Measurements from ENCODE around the gene RNF214.
A peak's percentile ranks its signal among the peaks of the same experiment; 100 is the strongest.
"Not testable (repeated sequence)": the region's sequence is repeated elsewhere in the genome, so short reads cannot be mapped to it uniquely, and the experiment has no call there.

RNF214 gene

GRCh38 chr11:117232911-117233409, 489 bp downstream of the RNF214 start:
- peak in 1 of 2 experiments; percentile 34 for DNase-seq

- no peak for DNase-seq
Measured at GRCh38 chr11:117238221-117238620, 5.8 kb downstream of the RNF214 start.

- DNase-seq = no peak
Measured at GRCh38 chr11:117239295-117239694, 6.8 kb downstream of the RNF214 start.

GRCh38 chr11:117248341-117248740, 15.9 kb downstream of the RNF214 start:
- DNase-seq = no peak

DNA sequence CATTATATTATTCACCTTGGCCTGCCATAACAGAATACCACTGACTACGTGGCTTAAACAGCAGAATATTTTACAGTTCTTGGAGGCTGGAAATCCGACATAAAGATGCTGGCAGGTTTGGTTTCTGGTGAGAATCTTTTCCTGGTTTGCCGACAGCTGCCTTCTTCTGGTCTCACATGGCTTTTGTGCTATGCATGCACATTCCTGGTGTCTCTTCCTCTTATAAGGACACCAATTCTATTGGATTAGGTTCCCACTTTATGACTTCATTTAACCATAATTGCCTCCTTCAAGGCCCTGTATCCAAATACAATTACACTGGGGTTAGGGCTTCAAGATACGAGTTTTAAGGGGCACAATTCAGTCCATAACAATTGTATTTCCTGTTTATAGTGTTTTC, 17.1 kb downstream of the RNF214 start:
- DNase-seq = no peak

- DNase-seq = no peak
Measured at GRCh38 chr11:117251506-117251905, 19.0 kb downstream of the RNF214 start.

- DNase-seq = peak; percentile 12 to 36
Measured at GRCh38 chr11:117255966-117256365, 23.5 kb downstream of the RNF214 start.

DNA sequence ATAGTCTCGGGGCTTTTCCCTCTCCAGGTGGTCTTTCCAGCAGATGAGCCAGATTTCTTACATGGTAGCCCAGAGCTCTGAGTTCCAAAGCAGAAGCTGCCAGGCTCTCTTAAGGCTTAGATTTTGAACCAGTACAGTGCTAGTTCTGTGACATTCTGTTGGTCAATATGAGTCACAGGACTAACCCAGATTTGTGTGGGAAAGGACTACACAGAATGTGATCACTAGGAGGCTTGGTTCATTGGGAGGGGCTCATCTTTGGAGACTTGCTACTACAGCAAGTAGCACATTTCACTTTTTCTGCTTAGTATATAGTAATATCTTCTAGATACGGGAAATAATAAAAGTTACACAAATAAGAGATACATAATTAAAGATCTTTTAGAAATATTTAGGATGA, 24.1 kb downstream of the RNF214 start:
- no peak for DNase-seq

- no peak for DNase-seq
Measured at GRCh38 chr11:117258576-117258975, 26.1 kb downstream of the RNF214 start.

DNA sequence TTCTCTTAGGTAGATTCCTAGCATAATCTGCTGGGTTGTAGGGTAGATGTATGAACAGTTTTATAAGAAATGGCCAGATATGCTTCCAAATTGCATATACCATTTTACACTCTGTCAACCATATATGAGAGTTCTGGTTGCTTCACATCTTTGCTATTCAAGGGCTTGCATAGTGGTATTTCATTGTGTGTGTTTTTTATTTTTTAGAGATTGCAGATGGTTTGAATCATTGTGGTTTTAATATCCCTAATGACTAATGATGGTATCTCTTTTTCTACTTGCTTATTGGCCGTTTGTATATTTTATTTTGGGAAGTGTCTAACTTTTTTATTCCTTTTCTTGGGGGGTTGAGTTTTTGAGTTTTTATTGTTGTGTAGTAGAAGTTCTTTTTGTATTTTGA, 26.9 kb downstream of the RNF214 start:
- DNase-seq = no peak

DNA sequence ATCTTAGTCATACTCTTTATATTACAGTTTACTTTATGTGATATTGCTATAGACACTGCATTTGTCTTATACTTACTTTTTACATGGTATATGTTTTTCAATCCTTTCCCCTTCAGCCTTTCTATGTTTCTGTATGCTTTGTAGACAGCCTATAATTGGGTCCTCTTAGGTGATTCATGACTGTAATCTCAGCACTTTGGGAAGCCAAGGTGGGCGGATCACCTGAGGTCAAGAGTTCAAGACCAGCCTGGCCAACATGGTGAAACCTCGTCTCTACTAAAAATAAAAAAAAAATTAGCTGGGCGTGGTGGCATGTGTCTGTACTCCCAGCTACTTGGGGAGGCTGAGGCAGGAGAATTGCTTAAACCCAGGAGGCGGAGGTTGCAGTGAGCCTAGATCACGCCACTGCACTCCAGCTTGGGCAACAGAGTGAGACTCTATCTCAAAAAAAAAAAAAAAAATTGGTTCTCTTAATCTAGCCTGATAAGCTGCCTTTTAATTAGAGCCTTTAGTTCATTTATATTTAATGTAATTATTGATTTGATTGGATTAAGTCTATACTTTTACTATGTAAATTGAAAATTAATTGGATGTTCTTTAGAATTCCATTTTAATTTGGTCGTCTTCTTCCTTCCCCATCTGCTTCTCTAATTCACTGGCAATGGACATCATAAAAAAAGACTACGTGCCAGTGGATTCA, 32.3 kb downstream of the RNF214 start:
- not testable (repeated sequence) for DNase-seq

DNA sequence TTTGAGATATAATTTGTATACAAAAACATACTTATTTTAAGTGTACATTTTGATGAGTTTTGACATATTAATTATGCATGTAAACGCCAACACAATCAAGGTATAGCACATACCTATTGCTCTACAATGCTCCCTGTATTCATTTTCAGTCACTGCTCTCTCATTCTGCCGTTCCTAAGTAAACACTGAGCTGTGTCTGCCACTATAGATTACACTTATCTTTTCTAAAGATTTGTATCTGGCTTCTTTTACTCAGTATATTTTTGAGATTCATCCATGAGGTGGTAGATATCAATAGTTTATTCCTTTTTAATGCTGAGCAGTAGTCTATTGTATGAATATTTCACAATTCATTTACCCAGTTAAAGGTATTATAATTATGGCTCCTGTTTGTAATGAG, 33.3 kb downstream of the RNF214 start:
- no peak for DNase-seq

DNA sequence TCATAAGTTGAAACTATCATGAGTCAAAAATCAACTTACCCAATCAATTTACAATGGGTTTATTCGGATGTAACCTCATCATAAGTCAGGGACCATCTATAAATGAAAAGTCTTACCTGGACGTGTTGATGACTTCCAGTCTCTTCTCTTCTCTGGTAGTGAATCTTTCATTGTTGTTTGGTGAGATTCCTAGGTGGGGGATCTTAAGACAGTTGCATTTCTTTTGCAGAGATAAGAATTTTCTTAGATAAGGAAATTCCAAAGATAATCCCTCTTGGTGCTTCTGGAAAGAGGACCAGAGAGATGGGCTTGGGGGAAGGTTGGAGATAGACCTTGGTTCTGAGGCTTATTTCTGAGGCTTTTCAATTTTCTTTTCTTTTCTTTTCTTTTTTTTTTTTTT, 37.4 kb downstream of the RNF214 start:
- DNase-seq = no peak

DNA sequence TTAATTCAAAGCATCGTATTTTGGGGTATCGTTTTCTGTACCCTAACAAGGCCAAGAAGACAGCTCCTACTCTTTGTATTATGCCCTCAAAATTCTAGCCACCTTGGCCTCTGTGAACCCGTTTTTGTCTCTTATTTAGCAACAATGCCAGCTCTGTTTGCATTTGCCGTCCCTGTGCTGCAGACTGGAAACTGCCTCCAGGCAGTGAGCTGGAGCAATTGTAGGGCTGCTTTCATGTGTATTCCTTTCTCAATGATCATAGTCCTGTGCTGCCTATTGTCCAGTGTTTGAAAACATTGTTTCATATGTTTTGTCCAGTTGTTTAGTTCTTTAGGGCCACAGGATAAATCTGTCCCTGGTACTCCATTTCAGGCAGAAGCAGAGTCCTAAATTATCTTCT, 38.7 kb downstream of the RNF214 start:
- DNase-seq = no peak

DNA sequence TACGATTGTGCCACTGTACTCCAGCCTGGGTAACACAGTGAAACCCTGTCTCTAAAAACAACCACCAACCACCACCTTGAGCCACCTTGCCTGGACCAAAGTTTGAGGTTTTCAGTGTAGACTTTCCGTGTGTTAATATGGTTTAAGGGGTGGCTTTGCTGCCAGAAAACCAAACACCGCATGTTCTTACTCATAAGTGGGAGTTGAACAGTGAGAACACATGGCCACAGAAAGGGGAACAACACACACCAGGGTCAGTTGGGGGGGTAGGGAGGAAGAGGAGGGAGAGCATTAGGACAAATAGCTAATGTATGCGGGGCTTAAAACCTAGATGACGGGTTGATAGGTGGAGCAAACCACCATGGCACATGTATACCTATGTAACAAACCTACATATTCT, 39.7 kb downstream of the RNF214 start:
- not testable (repeated sequence) for DNase-seq

GRCh38 chr11:117273550-117274289, 41.2 kb downstream of the RNF214 start:
- DNase-seq = no peak

DNA sequence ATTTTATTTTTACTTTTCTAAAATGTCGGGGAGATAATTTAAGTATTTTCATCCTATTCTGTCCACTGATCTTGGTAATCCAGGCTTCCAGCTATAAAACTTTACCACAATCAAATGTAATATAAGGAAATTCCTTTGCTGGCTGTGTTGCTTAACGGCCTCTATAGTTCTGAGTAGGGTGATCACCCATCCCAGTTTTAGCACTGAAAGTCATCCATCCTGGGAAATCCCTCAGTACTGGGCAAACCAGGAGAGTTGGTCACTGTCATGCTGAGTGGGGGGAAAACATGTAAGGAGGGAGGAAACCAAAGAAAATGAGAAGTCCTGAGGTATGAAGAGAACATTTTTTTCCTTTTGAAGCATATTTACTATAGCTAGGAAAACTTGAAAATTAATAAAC, 45.9 kb downstream of the RNF214 start:
- no peak for DNase-seq

DNA sequence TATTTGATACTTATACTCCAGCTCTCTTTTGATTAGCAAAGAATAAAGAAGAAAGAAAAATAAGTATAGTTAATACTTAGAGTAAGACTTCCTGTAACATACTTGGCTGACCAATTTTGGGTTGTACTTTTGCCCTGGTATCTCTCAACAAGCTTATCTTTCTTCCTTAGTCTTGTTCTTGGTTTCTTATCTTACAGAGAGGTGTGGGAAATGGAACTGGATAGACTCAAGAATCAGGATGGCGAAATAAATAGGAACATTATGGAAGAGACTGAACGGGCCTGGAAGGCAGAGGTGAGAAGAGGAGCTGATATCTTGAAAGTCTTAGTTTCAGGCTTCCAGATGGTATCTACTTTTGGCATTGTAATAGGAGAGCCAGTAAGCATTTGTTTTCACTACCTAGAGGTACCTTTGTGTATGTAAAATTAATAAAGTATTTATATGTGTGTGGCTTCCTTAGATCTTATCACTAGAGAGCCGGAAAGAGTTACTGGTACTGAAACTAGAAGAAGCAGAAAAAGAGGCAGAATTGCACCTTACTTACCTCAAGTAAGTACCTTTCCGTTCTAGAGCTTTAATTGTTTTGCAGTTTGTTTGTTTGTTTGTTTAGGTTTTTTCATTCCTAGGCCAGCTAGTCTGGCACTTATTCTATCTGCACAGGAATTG, 47.4 kb downstream of the RNF214 start:
- no peak for DNase-seq

- no peak for DNase-seq
Measured at GRCh38 chr11:117281159-117281558, 48.7 kb downstream of the RNF214 start.

DNA sequence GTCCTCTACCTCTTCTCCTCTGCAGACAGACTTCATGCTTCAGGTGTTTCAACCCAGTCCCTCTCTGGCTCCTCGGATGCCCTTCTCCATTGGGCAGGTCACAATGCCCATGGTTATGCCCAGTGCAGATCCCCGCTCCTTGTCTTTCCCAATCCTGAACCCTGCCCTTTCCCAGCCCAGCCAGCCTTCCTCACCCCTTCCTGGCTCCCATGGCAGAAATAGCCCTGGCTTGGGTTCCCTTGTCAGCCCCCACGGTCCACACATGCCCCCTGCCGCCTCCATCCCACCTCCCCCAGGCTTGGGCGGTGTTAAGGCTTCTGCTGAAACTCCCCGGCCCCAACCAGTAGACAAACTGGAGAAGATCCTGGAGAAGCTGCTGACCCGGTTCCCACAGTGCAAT, 49.4 kb downstream of the RNF214 start:
- DNase-seq = no peak

DNA sequence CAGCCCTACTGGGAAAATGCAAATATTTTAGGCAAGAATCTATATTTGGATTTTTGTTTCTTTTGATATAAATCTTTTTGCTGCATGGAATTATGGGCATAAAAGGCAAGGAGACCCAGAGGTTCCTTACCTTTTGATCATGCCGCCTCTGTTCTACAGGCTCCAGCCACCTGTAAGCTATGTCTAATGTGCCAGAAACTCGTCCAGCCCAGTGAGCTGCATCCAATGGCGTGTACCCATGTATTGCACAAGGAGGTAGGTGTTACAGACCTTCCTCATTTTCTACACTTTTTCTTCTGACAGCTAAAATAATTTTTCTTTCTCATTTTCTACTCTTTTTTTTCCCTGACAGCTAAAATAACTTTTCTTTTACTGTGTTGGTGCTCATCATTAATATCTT, 50.5 kb downstream of the RNF214 start:
- DNase-seq = no peak

GRCh38 chr11:117284053-117284452, 51.6 kb downstream of the RNF214 start:
- DNase-seq = peak in 1 of 2 experiments; percentile 23

DNA sequence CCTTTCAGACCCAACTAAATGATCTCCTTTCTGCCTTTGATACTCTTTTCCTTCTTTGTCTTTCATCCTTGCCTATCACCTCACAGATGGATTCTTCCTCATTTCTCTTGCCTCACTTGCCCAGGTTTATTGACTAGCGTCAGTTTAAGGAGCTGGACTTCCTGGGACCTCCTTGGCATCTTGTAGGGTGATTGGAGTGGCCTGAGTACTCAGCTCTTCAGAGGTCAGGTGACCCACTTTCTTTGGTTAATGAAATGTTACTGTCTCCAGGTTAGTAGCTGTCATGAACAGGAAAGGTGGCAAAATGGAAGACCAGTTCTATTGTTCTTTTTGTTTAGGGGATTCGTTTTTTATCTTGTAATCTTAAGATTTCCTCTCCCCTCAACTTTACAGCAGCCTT, 54.1 kb downstream of the RNF214 start:
- no peak for DNase-seq

- DNase-seq = no peak
Measured at GRCh38 chr11:117287668-117288067, 55.2 kb downstream of the RNF214 start.

Data from NCI-H524 (cell line).